Measurements from ENCODE around the gene STRBP.
"Not testable (repeated sequence)": the region's sequence is repeated elsewhere in the genome, so short reads cannot be mapped to it uniquely, and the experiment has no call there.

The STRBP gene

DNA sequence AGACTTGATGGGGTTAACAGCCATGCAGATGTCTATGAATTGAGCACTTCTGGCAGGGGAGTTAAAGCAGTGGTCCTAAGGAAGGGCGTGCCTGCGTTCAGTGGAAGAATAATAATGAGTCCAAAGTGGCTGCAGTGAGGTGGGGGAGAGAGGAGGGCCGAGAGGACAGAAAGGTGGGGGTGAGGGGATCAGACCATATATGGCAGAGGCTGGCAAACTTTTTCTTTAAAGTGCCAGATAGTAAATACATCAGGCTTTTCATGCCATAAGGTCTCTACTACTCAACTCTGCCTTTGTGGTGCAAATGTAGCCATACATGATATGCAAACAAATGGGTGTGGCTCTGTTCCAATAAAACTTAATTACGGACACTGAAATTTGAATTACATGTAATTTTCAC, 77.1 kb downstream of the STRBP start:
- no peak for DNase-seq (ENCODE audit: low read depth)

DNA sequence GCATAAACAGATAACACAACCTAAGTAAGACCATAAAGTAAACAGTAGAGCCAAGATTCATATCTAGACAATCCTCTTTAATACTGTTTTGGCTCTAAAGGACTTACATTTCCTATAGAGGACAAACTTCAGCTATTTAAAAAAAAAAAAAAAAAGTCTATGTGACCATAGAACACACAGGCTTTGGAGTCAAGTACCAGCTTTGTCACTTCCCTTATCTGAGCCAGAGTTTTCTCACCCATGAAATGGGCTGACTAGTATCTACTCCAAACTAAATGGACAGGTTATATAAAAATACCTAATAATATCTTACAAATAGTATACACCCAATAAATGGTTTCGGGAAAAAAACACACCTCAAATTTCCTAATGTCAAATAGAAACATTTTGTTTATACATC, 81.3 kb downstream of the STRBP start:
- no peak for DNase-seq (ENCODE audit: low read depth)

DNA sequence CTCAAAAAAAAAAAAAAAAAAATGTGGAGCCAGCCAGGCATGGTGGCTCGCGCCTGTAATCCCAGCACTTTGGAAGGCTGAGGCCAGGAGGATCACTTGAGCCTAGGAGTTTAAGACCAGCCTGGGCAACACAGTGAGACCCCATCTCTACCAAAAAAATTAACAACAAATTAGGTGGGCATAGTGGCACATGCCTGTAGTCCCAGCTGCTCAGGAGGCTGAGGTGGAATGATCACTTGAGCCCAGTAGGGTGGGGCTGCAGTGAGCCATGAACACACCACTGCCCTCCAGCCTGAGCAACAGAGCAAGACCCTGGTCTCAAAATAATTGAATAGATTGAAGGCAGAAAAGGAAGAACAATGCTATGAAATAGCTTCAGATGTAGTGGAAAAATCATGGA, 82.4 kb downstream of the STRBP start:
- DNase-seq (ENCODE audit: low read depth): not testable (repeated sequence)

DNA sequence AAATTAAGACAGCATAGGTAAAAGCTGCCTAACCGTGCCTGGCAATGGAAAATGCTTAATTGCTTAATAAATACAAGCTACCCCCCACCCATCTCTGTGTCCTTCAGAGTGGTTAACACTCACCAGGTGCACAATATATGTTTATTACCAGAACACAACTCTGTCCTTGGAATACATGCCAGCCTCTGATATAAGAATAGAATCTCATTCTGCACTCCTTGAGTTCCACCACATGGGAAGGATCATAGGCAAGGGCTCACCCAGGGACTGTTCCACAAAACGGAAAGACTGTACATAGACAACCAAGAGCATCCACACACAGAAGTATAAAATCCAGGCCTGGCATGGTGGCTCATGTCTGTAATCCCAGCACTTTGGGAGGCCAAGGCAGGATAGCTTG, 91.4 kb downstream of the STRBP start:
- no peak for DNase-seq (ENCODE audit: low read depth)

DNA sequence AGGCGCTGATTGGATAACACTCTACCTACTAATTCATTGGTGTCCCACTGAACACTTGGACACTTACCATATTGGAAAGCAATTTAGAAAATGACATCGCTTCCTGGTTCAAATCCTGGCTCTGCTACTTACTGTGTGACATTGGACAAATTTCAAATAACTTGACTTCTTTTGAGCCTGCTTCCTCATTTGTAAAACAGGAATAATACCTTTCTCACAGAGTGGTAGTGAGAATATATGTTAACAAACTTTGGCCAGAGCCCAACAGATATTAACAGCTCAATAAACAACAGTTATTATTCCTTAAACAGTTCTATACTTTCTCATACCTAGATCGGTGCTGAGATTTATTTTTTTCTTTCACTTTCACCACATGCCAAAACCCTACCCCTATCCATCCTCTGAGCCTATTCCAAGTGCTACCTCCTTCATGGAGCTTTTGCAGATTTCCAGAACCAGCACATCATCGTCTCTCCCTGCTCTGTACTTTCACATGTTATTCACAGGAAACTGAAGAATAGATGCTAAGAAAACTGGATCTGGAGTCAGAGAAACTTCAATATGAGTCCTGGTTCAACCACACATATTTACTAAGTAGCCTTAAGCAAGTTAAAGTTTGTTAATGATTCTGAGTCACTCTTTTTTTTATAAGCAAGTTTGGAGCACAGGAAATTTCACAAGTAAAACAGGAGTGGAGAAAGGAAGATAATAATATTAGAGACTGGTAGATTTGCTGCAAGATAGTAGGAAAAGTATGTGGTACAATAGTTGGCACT, 92.3 kb downstream of the STRBP start:
- no peak for DNase-seq (ENCODE audit: low read depth)

DNA sequence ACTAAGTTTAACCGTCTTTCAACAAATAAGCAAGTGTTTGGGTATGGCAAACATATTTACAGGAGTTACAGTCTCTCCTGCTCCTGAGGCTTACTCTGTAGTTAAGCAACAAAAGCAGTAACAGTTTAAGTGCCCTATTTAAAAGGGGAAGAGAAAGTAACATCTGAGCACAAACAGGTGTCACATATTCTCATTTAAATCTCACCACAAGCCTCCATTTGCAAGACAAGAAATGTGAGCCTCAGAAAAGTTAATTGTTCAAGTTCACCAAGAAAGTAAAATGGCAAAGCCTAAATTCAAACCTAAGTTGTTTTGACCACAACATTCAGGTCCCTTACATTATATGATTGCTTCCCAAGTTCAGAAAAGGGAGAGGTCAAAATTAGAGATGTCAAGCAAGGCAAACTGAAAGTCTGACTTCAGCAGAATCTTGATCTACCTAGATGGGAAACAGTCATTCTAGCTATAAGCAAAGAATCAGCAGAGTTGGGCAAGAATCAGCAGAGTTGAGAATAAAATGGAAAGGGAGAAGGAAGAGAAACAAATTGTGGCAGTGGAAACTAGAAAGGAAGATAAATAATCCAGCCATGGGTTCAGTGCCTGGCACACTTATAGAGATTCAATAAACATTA, 93.4 kb downstream of the STRBP start:
- no peak for DNase-seq (ENCODE audit: low read depth)

DNA sequence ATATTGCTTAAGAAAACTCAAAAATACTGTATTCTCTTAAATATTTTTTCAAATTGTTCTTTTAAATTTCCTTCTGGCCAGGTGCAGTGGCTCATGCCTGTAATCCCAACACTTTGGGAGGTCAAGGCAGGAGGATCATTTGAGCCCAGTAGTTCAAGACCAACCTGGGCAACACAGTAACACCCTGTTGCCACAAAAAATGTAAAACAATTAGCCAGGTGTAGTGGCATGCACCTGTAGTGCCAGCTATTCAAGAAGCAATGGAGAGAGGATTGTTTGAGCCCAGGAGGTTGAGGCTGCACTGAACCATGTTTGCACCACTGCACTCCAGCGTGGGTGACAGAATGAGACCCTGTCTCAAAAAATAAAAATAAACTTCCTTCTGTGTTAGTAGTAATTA, 94.3 kb downstream of the STRBP start:
- no peak for DNase-seq (ENCODE audit: low read depth)

DNA sequence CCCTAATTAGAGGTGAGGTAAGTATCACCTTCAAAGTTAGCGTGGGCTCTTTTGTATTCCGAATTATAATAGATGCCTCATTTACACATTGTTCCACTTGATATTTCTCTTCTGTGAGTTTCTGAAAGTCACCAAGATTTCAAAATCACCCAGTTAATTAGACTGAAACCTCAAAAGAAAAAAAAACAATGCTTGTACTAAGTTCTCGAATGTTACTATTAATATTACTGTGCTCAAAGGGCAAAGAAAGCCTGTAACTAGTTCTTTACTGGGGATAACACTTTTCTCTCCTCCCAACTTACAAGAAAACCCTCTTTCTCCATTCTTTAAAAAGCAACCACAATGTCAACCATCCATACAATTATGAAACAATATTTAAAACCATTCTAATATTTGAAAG, 98.5 kb downstream of the STRBP start:
- no peak for DNase-seq (ENCODE audit: low read depth)

DNA sequence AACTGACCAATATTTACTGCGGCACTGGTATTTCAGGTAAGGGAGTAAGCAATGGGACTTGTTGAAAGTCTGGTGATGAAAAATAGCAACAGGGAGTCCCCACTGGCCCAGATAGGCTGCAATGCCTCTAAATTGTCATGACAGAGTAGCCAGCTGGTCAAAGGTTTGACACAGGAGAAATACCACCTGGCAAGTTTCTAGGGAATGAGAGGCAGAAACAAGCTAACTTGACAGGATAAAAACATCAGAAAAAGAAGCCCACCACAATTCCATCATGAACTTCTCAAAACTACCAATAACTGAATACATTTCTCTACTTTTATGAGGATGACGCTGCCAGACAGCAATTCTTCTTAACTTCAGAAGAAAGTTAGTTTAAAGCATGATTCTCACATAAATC, 99.8 kb downstream of the STRBP start:
- DNase-seq (ENCODE audit: low read depth): no peak

DNA sequence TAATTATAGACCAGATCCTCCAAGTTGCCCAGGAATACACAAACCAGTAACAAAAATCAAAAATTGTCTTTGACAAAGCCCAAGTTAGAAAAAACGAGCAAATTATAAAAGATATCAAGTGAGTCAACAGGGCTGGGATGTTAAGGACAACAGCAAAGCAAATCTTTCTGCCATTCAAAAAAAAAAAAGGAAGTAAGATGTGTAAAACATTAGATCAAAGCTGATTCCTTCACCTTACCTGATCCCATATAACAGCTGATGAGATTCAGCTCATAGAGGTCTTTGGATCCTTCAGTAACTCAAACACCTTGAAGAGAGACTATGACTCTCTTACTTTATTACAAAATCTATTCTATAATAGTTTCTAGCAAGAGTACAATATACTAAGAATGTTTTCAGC, 100.9 kb downstream of the STRBP start:
- DNase-seq (ENCODE audit: low read depth): no peak

DNA sequence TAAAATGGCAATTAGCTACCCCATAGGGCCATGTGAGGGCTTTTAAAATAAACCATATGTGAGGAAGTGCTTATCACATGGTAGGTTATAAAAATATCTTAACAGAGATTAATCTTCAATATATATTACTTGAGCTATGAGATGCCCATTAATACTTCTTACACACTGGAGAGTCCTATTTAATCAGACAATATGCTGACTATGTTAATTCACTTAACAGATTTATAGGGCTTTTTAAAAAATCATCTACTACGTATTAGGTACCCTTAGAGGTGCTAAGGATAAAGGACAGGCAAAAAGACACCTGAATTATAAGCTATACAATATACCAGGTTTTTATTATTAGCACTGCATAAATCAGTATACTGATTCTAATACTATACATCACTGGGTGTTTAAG, 102.6 kb downstream of the STRBP start:
- DNase-seq (ENCODE audit: low read depth): no peak

DNA sequence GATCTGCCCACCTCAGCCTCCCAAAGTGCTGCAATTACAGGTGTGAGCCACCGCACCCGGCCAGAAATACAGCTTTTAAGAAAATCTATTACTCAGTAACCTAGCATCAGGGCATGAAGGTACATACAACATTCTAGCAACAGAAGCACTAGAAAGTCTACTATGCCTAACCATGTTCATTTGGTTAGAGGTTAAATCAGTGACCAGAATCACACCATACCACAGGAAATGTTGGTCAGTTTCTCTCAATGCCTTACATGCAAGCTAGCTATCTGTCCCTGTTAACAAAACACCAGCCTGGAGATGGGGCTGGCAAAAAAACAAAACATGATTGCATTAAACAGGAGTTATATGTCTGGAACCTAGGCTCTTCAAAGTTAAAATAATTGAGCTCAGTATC, 104.1 kb downstream of the STRBP start:
- DNase-seq (ENCODE audit: low read depth): no peak

DNA sequence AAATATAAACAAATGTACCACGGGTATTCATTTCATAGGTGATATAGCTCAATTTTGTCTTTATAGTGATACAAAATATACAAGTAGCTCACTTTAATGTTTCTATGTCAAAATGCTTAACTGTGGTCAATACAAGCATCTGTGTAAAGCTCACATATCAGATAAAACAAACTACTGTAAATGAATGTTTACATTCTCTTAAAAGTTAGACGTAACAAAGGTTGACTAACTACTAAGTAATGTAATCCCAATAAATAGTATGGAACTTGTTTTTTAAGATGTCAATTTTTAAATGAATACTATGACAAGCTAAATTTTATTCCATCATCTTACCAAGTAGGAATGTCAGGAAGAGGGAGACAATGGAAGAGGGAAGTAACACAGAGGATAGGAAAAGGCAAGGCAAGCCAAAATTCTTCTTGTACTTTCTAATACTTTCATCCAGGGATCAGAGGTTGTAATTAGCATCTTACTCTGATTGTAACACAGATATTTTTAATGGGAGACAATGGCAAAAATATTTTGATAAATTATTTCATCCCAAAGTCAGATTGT, 105.5 kb downstream of the STRBP start:
- DNase-seq (ENCODE audit: low read depth): no peak

DNA sequence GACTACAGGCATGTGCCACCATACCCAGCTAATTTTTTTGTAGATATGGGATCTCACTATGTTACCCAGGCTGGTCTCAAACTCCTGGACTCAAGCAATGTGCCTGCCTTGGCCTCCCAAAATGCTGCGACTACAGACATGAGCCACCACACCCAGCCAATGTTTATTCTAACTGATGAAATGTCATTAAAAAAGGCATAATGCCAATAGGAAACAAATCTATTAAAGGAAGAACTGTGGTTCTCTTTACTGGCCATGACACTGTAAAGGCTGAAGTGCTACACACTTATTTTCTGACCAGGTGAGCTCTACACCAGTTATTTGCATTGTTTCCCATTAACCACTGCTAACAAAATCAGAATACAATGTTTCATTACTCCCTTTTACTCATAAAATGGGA, 106.0 kb downstream of the STRBP start:
- no peak for DNase-seq (ENCODE audit: low read depth)

DNA sequence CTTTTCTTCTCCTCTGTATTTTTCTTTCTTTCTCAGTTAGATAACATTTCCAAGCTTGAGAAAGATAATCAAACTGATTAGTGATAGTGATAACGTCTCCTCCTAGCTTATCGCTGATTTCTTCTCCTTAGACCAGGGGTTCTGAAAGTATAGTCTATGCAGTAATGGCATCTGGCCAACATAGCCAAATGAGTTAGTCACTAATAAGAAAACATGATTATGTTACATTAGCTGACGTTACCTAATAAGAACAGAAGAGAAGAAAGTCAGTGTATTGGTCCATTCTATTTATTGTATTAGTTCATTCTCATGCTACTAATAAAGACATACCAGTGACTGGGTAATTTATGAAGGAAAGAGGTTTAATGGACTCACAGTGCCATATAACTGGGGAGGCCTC, 111.2 kb downstream of the STRBP start:
- no peak for DNase-seq (ENCODE audit: low read depth)

DNA sequence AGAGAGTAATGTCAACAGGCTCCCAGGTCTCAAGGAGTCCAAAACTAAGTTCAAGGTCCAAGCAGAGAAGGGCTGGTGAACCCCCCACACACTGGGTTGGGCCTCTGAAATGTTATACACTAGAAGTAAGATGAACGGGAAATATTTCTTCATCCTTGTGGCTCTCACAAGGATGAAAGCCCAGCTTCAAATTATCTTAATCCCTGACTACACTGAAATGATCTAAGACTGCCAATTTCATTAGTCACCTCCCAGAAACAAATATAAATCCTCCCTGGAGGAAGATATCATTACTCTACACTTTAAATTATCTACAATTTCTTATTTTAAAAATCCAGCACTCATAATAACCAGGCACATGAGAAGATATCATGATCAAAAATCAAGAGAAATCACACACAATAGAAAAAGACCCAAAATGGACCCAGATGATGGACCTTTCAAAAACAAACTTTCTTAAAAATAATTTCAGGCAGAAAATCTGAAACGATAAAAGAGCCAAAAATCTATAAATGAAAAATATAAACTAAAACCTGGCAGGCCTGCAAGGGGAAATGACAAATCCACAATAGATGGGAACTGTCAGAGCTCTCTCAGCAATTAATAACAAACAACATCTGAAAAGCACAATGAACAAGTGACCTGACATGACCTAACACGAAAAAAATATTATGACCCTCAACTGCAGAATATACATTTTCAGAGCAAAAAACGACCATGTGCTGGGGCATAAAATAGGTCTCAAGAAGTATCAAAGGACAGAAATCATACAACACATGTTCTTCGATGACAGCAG, 117.5 kb downstream of the STRBP start:
- no peak for DNase-seq (ENCODE audit: low read depth)

DNA sequence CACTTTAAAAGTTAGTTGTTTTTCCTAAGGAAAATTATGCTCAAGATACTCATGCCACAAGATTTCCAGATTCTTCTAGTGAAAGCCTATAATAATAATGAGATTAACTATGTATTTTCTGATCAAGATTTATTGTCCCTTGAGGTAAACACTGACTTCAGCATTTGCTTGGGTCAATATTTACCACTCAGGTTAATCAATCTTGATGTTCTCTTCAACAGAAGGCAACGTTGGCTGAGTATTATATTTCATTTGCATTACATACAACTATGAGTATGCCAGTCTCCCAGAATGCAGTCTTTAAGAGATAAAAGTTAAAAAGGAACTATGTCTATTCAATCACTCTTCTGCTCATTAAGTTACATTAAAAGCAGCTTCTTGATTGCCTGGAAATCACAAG, 119.3 kb downstream of the STRBP start:
- no peak for DNase-seq (ENCODE audit: low read depth)

DNA sequence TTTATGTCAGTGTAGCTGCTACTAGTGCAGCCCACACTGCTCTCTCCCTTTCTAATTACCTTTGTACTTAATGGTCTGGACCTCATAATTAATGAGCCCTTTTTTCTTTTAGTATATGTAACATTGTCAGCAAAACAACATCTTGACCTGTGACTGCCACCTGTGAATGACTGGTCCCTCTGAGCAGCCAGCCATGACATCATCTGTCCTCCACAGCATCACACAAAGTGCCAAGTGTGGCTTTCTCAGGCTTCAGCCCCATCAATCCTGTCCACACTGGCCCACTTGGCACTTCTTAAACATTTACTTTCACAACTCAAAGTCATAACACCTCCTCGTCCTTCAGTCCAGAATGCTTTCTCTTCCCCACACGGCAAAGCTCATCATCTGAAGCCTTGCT, 130.2 kb downstream of the STRBP start:
- DNase-seq (ENCODE audit: low read depth): no peak

DNA sequence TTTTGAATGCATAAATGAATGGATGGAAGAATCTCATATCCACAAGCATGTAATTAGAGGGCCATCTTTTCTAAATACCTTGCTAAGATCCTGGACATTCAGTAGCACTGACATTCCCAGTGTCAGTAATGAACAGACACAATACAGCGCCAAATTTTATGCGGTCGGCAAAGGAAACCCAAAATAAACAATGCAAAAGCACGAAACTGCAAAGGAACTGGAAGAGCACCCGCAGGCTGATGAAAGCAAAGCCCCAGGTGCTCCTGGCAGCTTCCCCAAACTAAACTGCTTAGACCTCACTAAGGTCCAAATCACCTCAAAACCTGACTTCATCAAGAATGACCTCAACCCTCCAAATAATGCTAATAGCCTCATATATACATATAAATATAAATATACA, 133.0 kb downstream of the STRBP start:
- DNase-seq (ENCODE audit: low read depth): no peak

DNA sequence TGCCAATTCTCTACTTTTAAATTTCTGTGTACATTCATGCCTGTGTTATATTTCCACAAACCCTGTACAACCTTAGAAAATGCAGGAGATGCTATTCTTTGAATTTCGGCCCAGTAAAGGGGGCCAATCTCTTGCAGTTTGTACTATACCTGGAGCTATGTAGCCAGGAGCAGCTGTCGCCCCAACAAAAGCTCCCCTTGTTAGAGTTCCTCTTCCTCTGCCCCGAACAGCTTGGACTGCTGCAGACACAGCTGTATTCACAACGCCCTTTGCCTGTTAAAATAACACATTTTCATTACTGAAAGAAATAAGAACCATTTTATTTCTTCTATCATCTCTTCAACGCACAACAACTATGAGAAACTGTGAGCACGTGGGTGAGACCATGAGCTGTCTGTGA, 135.7 kb downstream of the STRBP start:
- DNase-seq (ENCODE audit: low read depth): no peak

DNA sequence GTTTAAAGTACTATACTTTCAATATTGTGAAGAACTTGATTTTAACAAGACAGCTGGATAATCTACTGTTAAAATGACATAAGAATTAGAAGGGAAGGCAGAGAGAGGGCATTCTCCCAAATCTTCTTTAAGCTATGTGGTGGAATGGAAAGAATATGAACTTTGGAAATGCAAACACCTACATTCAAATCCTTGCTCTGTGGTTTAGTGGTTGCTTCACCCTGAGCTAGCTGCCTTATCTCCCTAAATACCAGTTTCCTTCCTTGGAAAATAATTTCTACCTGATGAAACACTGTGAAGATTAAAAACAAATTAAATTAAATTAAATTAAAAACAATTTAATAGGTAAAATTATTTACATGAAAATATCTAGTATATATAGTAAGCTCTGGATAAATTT, 136.4 kb downstream of the STRBP start:
- no peak for DNase-seq (ENCODE audit: low read depth)

DNA sequence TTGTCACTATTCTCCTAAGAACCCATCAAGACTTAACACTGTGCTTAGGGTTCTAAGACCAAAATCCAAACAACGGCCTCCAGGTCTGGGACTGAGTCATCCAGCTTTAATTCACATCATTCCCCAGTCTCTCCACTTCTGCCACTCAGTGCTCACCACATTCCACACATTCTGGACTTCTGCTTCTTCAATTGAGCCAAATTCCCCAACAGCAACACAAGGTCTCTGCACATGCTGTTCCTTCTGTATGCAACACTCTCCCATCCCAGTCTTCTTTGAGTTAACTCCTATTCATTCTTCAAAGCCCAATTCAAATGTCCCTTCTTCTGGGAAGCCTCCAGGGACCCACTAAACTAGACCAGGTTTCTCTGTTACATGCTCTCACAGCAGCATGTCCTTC, 137.1 kb downstream of the STRBP start:
- no peak for DNase-seq (ENCODE audit: low read depth)

DNA sequence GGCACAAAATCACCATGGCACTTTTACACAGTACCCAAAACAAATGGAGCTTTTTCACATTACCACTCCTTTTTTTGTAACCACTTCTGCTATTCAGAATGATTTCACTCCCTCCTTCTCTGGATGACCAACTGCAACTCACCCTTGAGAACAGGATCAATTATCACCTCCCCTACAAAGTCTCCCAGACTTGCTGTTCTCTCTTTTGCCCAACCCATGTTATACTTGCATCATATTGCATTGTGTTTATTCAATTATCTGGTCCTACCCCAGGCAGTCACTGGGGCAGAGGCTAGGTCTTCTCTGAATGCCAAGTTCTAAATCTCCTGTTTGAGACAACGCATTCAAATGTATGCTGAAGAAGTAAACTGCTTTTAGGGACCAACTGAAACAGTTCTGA, 139.0 kb downstream of the STRBP start:
- DNase-seq (ENCODE audit: low read depth): no peak
